HS-5 (cell line): ENCODE measurements around the gene ADCY9.
A peak's percentile ranks its signal among the peaks of the same experiment; 100 is the strongest.
"Not testable (repeated sequence)": the region's sequence is repeated elsewhere in the genome, so short reads cannot be mapped to it uniquely, and the experiment has no call there.

Source experiments
- DNase-seq: peaks from one replicate; pipeline ENCODE4 v3.0.0-alpha.2; 2012; ENCODE audit warnings: low read depth

ADCY9 gene

DNA sequence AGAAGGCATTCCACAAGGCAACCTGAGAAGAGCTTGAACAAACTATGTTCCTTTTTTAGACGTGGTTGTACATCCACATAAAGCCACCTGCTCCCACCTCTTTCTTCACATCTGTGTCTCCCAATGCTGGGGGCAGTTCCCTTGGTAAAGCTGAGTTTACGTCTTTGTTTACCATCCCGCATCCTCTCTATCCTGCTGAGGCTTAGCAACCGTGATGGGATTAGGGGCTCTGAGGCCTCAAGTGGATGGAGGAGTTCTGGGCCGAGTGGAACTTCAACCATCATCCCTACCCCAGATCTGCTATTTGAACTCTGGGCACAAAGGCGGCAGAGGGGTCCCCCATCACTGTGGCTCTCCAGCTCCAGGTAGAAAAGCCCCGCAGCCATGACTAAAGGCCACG lies 141.5 kb downstream of the ADCY9 start:
- DNase-seq = no peak

DNA sequence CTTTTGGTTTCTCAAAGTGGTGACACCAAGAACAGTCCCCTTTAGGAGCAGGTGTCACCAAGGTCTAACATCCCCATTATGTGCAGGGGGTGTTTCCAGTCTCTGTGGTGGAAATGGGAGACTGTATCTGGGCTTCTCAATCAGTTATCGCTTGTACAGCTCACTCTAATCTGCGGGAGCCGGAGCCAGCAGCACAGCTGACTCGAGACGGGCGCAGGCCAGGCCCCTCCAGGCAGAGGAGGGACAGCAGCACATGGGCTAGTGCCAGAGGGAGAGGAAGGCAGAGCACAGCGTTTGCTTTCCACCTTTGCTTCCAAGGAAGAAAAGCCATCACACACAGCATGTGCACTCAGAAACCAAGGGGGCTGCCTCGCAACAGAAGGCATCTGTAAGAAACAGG lies 144.5 kb downstream of the ADCY9 start:
- no peak for DNase-seq

DNA sequence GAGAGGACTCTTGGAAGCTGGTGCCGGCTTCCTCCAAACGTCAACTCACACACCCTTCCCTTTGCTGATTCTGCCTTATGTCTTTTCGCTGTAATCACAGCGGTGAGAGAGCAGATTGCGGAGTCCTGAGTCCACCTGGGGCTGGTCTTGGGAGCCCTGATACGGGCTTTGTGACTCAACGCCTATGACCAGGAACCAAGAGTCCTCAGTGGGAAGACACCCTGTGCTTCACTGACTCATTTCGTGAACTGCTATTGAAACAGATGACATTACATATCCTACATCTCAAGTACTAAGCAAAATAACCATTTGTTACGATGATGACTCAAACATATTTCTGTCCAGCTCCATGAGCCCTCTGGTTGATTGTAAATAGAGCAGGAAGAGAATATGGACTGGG lies 145.0 kb downstream of the ADCY9 start:
- DNase-seq = peak; percentile 63

DNA sequence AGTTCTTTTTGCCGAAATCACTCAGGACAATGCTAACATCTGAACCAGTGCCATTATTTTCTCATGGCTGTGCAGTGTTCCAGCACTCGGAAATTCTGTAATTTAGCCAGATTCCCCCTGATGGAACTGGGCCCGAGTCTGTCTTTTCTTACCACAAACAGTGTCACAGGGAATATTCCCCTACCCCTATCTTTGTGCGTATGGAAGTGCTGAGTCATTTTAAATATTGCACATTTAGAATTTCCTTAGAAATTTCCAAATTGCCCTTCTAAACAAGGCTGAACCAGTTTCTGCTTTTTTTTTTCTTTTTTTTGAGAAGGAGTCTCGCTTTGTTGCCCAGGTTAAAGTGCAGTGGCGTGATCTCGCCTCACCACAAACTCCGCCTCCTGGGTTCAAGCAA lies 147.7 kb downstream of the ADCY9 start:
- DNase-seq = no peak

DNA sequence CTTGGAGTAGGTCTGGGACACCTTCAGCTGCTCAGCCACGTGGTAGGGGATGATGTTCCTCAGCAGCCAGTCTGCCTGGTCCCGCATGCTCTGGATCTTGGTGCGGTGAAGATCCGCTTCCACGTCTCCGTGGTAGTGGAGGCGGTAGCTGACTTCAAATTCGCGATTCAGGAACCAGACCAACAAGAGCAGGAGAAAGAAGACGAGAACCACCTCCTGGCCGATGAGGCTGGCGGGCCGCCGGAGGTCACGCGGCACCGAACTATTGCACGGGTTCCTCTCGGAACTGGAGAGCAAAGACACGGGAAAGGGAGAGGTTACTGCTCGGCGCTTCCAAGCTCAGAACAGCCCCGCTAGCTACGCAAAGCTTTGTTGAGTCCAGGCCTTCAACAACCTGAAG lies 149.6 kb downstream of the ADCY9 start:
- DNase-seq = no peak

GRCh38 chr16:3965781-3966582 lies 150.3 kb downstream of the ADCY9 start:
- no peak for DNase-seq

GRCh38 chr16:3965306-3965705 lies 150.9 kb downstream of the ADCY9 start:
- no peak for DNase-seq

- no peak for DNase-seq
These were observed 151.5 kb downstream of the ADCY9 start for GRCh38 chr16:3964686-3965290.

GRCh38 chr16:3963886-3964685 lies 152.2 kb downstream of the ADCY9 start:
- DNase-seq = no peak

DNA sequence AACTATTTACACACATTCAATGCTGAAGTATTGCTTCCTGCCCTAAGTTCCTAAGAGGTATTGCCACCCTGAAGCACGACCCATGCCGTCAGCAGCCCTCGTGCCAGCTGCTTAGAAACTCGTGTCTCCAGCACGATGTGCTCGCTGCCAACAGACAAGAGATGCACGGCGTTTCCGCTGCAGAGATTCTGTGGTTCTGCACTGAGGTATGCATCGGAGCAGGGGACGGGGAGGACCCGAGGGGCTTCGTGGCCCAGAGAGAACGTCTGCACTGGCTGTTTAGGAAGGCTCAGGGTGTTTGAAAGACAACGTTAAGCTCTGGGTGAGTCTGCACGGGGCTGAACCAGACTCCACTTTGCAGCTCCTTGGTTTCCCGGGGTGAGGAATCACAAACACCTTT lies 153.0 kb downstream of the ADCY9 start:
- DNase-seq = no peak

DNA sequence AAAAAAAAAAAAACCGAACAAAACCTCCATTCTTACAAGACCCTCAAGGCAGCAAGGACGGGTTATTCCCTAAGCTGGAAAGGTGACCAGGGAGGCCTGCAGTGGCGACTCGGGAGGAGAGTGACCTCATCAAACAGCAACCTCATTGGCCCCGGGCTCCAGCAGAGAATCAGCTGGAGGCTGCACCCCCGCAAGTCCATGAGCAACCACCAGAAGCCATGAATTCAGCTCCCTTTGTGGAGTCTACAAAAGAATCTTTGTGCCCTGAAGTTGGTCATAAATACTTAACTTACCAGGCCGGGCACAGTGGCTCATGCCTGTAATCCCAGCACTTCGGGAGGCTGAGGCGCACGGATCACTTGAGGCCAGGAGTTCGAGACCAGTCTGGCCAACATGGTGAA lies 154.8 kb downstream of the ADCY9 start:
- no peak for DNase-seq

DNA sequence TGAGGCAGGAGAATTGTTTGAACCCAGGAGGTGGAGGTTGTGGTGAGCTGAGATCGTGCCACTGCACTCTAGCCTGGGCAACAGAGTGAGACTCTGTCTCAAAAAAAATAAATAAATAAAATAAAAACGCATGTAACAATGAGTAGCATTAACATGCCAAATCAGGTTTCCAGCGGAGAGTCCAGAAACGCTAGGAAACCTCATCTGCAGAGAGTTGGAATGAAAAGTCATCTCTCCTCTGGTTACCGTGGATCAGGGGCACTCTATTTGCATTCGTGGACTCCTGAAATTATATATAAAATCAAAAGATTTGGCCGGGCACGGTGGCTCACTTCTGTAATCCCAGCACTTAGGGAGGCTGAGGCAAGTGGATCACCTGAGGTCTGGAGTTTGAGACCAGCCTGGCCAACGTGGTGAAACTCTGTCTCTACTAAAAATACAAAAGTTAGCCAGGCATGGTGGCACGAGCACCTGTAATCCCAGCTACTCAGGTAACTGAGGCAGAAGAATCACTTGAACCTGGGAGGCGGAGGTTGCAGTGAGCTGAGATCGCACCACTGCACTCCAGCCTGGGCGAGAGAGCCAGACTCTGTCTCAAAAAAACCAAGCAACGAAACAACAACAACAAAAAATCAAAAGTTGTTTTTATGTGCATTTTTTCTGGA lies 156.2 kb downstream of the ADCY9 start:
- DNase-seq = not testable (repeated sequence)

DNA sequence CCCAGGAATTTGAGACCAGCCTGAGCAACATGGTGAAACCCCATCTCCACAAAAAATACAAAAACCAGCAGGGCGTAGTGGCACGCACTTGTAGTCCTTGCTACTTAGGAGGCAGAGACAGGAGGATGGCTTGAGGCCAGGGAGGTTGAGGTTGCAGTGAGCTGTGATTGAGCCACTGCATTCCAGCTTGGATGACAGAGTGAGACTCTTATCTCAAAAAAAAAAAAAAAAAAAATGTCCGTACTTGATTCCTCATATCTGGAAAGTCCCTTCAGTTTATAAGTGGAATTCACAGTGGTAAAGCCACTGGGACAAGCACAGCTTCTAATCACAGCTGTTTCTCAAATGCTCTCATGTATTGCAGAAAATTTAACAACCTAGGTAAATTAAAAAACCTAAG lies 157.1 kb downstream of the ADCY9 start:
- no peak for DNase-seq

- DNase-seq = no peak
These were observed 158.8 kb downstream of the ADCY9 start for GRCh38 chr16:3957344-3957980.

GRCh38 chr16:3954411-3954921 lies 161.8 kb downstream of the ADCY9 start:
- no peak for DNase-seq

DNA sequence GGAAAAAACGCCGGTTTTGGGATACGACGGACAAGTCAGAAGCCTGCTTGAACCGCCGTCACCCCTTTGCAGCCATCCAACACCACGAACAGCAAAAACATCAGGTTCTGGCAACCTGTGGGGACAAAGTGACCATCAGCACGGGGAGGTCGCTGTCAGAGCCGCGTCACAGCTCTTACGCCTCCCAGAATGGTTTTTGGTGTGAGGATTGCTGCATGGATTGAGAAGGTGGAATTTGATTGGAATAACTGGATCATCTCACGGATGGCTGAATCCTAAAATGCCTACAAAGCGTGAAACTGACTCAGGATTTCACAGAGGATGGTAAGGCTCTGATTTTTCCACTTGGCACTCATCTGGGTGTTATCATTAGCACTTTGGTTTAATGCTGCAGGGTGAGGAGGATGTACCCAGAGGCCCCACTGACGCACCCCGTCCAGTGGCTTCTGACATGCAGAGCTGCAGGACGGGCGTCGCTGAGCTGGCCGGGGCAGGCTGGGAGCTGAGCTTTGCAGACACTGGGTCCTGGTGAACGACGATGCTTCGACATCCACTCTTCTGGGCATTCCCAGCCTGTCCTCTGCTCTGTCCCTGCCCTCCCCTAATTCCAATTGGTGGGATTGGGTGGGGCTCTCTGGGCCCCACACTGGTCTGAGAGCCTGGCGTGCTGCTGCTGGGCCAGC lies 162.4 kb downstream of the ADCY9 start:
- no peak for DNase-seq

DNA sequence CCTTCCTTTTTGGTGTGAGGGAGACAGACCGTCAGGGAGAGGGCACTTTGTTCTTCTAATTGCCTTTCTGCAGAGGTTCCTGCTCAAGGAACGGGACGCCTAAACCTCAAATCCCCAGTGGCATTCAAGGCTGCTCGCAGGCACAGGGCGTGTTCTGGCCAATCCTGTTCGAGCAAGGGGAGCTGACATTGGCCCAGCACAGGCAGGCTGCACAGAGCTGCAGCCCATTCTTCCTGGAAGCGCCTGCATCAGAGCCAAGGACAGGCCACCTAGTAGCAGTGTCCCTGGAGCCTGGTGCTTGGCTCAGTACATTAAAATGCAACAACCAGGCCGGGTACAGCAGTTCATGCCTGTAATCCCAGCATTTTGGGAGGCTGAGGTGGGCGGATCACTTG lies 163.5 kb downstream of the ADCY9 start:
- DNase-seq = no peak

DNA sequence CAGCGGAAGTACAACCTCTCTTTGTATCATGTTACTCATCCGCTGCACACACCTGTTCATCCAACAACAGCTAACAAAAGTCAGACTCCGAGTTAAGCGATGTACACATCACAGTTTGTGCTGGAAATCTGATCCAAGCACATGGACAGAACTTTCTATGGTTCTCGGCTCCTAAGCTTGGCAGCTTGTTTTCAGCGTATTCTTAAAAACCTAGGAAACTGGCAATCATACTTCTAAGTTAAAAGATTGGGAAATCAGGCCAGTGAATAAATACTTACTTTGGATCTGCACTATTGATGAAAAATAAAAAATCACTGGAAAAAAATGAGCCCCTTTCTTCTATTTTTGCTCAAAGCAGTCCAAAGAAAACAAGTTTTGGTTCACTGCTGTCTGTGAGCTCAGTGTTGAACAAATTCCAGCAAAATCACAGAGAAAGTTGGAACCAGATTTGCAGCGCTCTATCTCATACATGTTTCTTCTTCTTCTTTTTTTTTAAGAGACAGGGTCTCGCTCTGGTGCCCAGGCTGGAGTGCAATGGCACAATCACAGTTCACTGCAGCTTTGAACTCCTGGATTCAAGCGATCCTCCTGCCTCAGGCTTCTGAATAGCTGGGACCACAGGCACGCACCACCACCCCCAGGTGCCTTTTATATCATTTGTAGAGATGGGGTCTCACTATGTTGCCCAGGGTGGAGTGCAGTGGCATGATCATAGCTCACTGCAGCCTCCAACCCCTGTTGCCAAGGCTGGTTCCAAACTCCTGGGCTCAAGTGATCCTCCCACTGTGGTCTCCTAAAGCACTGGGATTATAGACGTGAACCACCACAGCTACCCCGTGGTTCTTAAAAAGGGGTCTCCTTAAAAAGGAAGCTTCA lies 164.1 kb downstream of the ADCY9 start:
- DNase-seq = no peak

GRCh38 chr16:3951380-3951779 lies 164.9 kb downstream of the ADCY9 start:
- DNase-seq = not testable (repeated sequence)
